ENCODE measurements around the gene TMEM164. TPM values are rescaled to one million over a fixed set of nuclear protein-coding genes. Genes with fewer than 3 reads are reported as not detected.

TMEM164 gene
- total and polyA plus RNA-seq, 2 experiments from 2014 or later = 3.4 to 17.2 TPM

DNA sequence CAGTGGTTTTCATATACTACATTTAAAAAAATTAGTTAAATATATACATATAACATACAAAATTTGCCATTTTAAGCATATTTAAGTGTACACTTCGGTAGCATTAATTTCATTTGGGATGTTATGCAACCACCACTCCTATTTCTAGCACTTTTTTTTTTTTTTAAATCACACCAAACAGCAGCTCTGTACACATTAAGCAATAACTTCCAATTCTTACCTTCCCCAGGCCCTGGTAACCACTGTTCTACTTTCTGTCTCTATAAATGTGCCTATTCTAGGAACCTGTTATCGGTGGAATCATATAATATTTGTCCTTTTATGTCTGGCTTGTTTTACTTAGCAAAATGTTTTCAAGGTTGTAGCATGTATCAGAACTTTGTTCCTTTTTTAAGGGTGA, 39.1 kb downstream of the TMEM164 start (continued):
- TF ChIP-seq ETS1 (IDR thresholded peaks at IDR 0.05) = no peak

GRCh38 chrX:110042496-110042895, 39.6 kb downstream of the TMEM164 start:
- DNase-seq (ENCODE audit: low spot score) (no peak), ATAC-seq (no peak)
- no peak overlapping the region for H2AFZ ChIP-seq
- Mint-ChIP-seq H3K4me3 (no peak overlapping the region), H3K9me3 (no peaks in the 10 kb centered on the region), H3K27me3 (ENCODE audit: insufficient read depth, low read depth, poor library complexity) (no peaks in the 10 kb centered on the region), H3K4me1 (peaks cover 36% of the 10 kb centered on the region), H3K27ac (no peak overlapping the region), H3K36me3 (ENCODE audit: low read depth) (no peaks in the 10 kb centered on the region)
- no peak overlapping the region for H3K27ac ChIP-seq (ENCODE audit: low read depth)
- no peaks in the 10 kb centered on the region for H3K79me2 ChIP-seq (replicated peaks; ENCODE audit: insufficient read depth)
- H3K27me3 ChIP-seq (ENCODE audit: insufficient read depth) = no peaks in the 10 kb centered on the region
- no peaks in the 10 kb centered on the region for H4K20me1 ChIP-seq (replicated peaks; ENCODE audit: insufficient read depth)
- H3K4me2 ChIP-seq = no peak overlapping the region
- no peaks in the 10 kb centered on the region for H3F3A ChIP-seq (replicated peaks; ENCODE audit: low read depth)
- no peaks in the 10 kb centered on the region for H3K9me2 ChIP-seq (ENCODE audit: insufficient read depth)
- TF ChIP-seq JUNB (IDR thresholded peaks at IDR 0.05; ENCODE audit: unreplicated experiment) (no peak), ETS1 (IDR thresholded peaks at IDR 0.05) (no peak), ZNF331 (CRISPR knock-in tag; IDR thresholded peaks at IDR 0.05; ENCODE audit: low read depth) (no peak), EZH2phosphoT487 (IDR thresholded peaks at IDR 0.05; ENCODE audit: unreplicated experiment) (no peak), REST (IDR thresholded peaks at IDR 0.05; ENCODE audit: unreplicated experiment) (no peak), STAT1 (IDR thresholded peaks at IDR 0.05; ENCODE audit: unreplicated experiment) (no peak), ZNF462 (CRISPR knock-in tag; IDR thresholded peaks at IDR 0.05) (no peak), CREB1 (CRISPR knock-in tag; IDR thresholded peaks at IDR 0.05; ENCODE audit: low read depth) (no peak)
- H3K4me1 ChIP-seq (ENCODE audit: insufficient read depth) = peaks cover 16% of the 10 kb centered on the region
- no peaks in the 10 kb centered on the region for H3K36me3 ChIP-seq (ENCODE audit: insufficient read depth)
- H3K4me3 ChIP-seq = no peak overlapping the region
